Right ventricle myocardium inferior (tissue), 1 donor: Measurements from ENCODE around the gene UTP14C. TPM values are rescaled to one million over a fixed set of nuclear protein-coding genes. Genes with fewer than 3 reads are reported as not detected.

Experiments used
- ATAC-seq: fragments of 200-7000 bp; cut with Tn5 transposase; one replicate; pipeline ENCODE4 v1.9.1; 2020; ENCODE audit warnings: mild to moderate bottlenecking, moderate library complexity
- DNase-seq: peaks from one replicate; pipeline ENCODE4 v3.0.0; 2021; ENCODE audit errors: missing footprints
- intact Hi-C: fragments of 100-400 bp; cut with DNase I; formaldehyde crosslinking; loops from one replicate; pipeline ENCODE4 v1.11.0; 2022
- total RNA-seq: library from RNA; stranded (reverse); fragmentation: NEBNext Ultra II Directional; extraction: Animal tissue kit (Norgen Biotek cat#: 25700); gene quantifications from one replicate; pipeline ENCODE4 v1.2.1, GENCODE V29; 2021
- donor health status: DM: no; HTN: yes; CAD: no; lungs with severe emphysema.

The UTP14C gene
- total RNA-seq, 1 donor from 2014 or later, result 9.6 TPM

DNA sequence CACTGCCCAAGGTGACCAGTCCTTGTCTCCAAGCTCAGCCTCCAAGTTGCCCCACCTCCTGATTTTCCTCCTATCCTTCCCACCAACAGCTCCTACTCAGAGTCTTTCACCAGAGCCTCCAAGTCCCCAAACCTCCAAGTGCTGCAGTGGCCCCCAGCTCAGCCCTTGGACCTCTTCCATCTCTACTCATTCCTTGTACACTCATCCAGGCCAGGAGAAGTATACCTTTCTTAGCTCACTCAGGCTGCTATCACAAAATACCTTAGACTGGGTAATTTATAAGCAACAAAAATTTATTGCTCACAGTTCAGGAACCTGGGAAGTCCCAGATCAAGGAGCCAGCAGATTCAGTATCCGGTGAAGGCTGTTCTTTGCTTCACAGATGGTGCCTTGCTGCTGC, 24.6 kb upstream of the UTP14C start:
- DNase-seq (no peak), ATAC-seq (no peak)
- intact Hi-C loops, result loop anchor here (10.0 kb wide), 2 partner anchors 105 to 185 kb away; no protein-coding TSS in a partner anchor

DNA sequence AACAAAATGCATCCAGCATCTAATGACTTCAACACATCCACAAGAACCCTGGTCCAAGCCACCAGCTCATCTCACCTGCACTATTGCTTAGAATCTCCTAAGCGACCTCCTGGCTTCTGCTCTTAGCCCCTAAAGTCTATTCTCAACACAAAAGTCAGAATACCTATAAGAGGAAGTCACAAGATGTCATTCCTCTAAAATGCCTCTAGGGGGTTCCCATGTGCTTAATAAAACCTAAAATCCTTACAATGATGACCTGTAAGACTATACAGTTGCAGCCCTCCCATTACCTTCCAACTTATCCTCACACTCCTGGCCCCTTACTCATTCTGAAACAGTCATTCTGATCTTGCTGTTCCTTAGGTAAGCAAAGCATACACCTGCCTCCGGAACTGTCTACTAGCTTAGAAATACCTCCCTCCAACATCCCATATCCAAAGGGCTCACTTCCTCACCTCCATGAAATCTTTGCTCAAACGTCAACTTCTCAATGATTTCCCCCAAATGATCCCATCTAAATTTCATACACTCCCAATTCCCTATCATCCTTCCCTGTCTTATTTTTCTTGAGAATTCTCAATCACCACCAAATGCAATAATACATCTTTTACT, 23.3 kb upstream of the UTP14C start:
- DNase-seq (no peak), ATAC-seq (no peak)
- intact Hi-C loops, result loop anchor here (1.0 to 10.0 kb wide), 2 partner anchors 106 to 126 kb away; no protein-coding TSS in a partner anchor

DNA sequence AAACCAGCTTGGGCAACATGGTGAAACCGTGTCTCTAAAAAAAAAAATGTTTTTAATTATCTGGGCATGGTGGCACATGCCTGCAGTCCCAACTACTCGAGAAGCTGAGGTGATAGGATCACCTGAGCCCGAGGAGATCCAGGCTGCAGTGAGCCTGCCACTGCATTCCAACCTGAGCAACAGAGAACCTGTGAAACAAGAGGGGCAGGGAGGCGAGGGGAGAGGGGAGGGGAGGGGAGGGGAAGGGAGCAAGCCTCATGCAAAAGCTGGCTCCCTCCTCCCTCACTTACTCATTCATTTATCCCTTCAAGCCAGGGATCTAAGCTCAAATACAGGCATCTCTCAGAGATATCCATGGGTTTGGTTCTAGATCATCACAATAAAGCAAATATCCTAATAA, 22.1 kb upstream of the UTP14C start:
- DNase-seq, result no peak
- no peak for ATAC-seq
- intact Hi-C loops, result loop anchor here (10.0 kb wide), 1 partner anchor 108 kb away; no protein-coding TSS in a partner anchor

DNA sequence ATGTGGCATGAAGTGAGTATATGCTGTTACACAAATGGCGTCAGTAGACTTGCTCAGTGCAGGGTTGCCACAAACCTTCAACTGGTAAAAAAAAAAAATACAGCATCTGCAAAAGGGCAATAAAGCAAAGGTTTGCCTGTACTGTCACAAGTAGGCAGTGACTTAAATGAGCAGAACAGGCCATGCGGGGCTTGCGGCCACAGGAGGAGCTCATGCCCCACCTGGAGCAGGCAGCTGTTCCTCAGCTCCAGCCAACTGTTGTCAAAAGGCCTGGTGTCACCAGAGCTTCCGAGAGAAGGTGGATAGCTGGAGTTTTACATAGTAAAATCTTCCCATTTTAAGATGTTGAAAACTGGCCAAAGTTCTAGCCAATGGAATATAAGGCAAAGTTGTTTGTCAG, 20.9 kb upstream of the UTP14C start:
- ATAC-seq, result no peak
- DNase-seq, result no peak
- intact Hi-C loops, result loop anchor here (10.0 kb wide), 1 partner anchor 109 kb away; no protein-coding TSS in a partner anchor

DNA sequence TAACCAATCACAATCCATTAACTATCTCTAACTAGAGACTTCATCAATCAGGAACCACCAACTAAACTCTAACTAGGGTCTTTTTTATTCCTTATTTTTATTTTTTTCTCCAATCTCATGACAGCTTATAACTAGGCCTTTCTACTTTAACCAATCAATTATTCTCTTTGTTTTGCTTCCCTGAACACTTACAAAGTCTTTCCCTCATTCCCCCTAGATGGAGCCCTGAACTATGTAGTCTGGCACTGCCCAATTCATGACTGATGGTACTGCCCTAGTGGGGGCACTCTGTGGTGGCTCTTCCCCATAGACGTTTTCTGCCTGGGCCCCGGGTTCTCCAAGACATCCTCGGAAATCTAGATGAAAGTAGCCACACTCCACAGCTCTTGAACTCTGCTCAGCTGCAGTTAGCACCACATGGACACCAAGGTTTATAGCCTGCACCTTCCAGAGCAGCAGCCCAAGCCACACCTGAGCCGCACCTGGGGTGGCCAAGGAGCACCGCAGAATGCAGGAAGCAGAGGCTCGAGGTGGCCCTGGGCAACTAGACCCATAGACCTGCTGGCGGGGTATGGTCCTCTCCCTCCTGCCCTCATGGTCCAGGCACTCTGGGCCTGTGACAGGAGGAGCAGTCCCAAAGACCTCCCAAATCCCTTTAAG, 19.9 kb upstream of the UTP14C start:
- no peak for DNase-seq
- intact Hi-C loops, result loop anchor here (10.0 kb wide), 1 partner anchor 110 kb away; no protein-coding TSS in a partner anchor
- ATAC-seq, result no peak

DNA sequence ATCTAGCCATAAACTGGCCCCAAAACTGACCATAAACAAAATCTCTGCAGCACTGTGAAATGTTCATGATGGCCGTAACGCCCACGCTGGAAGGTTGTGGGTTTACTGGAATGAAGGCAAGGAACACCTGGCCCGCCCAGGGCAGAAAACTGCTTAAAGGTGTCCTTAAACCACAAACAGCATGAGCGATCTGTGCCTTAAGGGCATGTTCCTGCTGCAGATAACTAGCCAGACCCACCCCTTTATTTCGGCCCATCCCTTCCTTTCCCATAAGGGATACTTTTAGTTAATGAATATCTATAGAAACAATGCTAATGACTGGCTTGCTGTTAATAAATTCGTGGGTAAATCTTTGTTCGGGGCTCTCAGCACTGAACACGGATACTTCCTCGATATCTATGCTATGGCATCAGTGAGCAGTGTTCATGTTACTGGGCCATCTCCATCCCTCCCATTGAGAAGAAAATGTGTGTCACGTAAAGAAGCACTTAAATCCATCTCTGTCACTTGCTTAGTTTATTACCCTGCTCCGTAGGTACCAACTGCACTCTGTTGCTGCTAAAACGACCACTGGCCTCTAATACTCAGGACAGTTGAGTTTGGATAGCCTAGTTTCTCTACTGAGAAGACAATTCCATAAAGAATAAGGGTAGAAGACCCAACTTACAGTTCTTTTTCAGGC, 18.5 kb upstream of the UTP14C start:
- no peak for DNase-seq
- intact Hi-C loops, result loop anchor here (10.0 kb wide), 1 partner anchor 111 kb away; no protein-coding TSS in a partner anchor
- ATAC-seq, result no peak

DNA sequence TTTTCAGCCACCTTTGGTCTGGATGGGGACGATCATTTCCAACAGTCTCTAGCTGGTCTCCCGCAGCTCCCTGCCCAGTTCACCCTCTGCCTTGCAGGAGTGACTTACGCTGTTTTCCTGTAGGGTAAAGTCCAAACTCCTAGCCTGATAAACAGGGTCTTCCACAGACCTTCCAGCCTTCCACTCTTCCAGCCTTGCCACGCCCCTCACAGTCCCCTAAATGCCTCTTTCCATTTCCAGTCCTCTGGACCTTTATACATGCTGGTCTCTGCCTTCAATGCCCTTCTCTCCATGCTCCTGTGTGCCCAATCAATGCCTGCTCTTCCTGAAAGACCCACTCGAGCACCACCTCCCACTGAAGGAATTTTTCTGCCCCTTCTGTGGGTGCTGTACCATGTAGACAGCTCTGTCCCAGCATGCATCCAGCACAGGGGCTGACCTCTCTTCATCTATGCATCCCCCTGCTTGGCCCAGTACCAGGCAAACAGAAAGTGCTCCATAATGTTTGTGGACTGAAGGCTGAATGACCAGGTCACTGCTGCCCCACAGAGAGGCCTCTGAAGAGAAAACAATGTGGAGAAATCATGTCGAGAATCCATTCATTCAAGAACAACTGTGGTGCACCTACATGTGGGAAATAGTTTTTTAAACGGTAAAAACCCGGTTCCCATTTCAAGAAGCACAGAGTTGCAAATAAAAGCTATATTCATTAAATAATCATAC, 17.8 kb upstream of the UTP14C start:
- DNase-seq (no peak), ATAC-seq (no peak)
- intact Hi-C loops, result loop anchor here (10.0 kb wide), 1 partner anchor 112 kb away; no protein-coding TSS in a partner anchor

DNA sequence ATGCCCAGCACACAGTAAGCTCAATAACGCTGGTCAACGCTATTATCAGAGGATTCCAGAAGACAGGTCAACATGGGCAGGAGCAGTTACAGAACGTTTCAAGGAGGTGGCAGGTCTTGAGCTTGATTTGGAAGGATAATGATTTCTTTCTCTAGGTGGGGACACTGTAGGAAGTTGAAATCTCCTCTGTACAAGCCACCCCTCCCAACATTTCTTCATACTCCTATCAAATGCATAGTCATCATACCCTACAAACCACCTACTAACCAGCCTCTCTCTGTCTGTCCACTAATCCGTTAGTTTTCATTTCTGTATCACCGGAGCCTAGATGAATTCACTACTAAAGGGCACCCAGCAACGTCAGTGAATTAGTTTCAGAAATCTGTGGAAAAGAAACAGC, 14.5 kb upstream of the UTP14C start:
- ATAC-seq (no peak), DNase-seq (no peak)
- intact Hi-C loops, result loop anchor here (5.0 to 10.0 kb wide), 2 partner anchors 115 to 417 kb away; no protein-coding TSS in a partner anchor

DNA sequence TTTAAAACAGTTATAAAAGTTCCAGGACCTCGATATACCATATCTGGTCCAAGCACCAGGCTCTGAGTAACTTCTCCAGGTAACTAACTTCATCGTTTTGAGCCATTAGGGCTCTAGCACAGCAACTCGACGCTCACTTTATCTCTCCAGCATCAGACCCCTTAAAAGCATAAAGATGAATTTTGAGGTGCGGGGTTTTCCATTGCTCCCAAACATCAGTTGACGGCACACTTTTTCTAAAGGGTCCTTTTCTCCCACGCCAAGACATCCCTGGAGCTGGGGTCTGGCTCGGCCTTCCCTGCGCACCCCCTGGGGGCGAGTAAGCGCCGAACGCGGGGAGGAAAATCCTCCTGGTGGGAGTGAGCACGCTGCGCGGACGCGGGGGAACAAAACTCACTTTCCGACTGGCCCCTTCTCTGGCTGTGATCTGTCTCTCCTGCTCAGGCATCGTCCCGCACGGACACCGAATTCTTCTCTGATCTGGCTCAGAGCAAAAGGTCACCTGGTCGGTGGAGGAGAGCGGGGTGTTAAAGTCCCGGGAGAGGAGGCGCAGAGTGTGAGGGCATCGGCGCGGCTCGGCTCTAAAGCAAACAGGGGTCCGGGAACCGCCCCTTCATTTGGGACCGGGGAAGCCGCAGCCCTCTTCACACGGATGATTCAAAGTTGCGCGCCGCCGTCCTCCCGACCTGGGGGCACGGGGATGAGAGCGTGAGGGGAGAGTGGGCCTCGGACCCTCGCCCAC, 13.4 kb upstream of the UTP14C start, which contains the start of gene ATP7B:
Gene ATP7B, minus strand, starts transcription at position 561 of the 742 bp plus-strand sequence. Its CDS starts 113 bp downstream, at position 448.
- DNase-seq (no peak), ATAC-seq (peak; percentile 20)
- intact Hi-C loops, result loop anchor here (5.0 kb wide), 1 partner anchor 416 kb away; no protein-coding TSS in a partner anchor

DNA sequence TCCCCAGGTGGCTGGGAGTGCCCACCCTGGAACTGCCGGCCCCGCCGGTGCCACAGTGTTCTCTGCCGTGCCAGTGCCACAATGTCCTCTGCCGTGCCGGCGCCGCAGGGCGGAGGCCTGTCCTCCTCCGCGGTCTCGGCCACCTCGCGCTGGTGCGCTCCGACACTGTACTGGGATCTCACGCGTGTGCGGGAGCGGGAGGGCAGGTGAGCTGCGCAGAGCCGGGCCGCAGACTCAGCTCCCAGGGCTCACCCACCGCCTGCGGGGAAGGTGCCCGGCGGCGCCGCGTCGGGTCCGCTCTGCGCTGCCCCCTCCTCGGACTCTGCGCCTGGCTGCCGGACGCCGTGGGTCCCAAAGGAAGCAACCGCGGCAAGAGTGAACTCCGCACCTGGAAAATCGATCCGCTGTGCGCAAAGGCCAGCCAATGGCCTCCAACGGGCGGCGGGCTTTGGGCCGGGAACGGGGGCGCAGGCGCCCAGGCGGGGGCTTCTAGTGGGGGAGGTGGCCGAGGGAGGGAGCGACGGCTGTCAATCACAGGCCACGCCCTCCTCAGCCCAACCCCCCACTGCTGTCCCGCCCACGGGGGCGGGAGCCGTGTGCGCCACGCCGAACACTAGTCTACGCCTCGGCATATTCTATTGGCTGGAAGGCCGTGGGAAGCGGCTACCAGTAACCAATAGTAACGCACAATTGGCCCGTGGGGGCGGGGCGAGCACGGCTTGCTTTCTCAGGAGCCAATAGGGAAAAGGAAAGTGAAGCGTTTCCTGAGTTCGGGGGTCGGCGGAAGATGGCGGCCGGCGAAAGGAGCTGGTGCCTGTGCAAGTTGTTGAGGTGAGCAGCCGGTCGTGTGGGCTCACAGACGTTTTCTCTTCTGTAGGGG, 12.6 kb upstream of the UTP14C start, which contains the start of gene ALG11:
Gene ALG11, plus strand, starts transcription at position 767 of the 880 bp plus-strand sequence. Its CDS starts 21 bp downstream, at position 788.
- intact Hi-C loops, result loop anchor here (5.0 kb wide), 1 partner anchor 415 kb away; no protein-coding TSS in a partner anchor
- DNase-seq (peak; percentile 99), ATAC-seq (peak; percentile 100)

DNA sequence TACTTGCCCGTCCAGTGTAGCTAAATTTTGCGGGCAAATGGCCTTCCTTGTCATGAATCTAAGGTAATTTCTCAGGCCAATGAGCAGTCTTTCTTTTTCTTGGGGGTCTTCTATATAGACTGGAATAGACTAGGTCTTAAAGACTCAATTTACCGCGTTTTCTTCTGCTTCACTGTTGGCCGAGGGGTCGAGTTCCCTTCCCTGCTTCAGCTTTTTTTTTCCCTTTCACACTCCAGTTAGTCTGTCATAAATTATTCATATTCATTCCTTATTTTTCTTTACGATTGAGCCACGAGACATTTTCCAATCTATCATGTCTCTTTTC, 12.0 kb upstream of the UTP14C start:
- DNase-seq (no peak), ATAC-seq (no peak)
- intact Hi-C loops, result loop anchor here (5.0 kb wide), 1 partner anchor 415 kb away; no protein-coding TSS in a partner anchor

DNA sequence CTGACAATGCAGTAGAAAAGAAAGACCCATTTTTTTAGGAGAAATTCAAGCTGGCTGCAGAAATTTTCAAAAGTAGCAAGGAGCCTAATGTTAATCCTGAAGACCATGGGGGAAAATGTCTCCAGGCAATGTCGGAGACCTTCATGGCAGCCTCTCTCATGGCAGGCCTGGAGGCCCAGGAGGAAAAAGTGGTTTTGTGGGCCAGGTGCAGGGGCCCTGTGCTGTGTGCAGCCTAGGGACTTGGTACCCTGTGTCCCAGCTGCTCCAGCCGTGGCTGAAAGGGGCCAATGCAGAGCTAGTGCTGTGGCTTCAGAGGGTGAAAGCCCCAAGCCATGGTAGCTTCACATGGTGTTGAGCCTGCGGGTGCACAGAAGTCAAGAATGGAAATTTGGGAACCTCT, 8.2 kb upstream of the UTP14C start:
- ATAC-seq (no peak), DNase-seq (no peak)
- intact Hi-C loops, result no loop called here

DNA sequence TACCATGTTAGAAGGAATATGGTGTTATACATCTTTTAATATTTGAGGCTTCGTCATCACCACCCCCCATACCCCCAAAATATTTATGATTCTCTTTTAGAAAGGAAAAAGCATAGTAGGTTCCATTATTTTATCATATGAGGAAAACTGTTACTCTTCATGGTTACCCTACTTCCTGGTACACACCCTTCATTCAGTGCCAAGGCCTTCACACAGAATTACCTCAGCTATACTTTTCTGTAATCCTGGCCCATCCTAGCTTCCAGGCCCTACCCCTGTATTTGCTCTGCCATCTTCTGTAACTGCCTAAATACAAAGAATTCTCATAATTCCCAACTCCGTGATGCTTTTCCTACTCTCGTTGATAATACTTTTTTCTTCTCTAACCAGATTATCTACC, 4.3 kb upstream of the UTP14C start:
- ATAC-seq, result no peak
- intact Hi-C loops, result no loop called here

DNA sequence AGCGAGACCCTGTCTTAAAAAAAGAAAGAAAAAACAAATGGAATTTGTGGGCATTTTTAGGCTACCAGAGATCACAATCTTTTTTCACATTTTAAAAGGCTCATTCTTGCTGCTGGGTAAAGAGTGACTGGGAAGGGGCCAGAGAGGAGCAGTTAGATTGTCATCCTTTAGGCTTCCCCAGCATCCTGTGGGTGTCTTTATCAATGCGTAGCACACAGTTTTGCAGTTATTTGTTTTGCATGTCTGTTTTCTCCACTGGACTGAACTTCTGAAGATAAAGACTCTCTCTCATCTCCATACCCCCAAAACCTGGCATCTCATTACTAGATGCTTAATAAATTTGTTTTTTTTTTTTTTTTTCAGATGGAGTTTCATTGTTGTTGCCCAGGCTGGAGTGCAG, 2.1 kb upstream of the UTP14C start:
- DNase-seq (no peak), ATAC-seq (no peak)
- intact Hi-C loops, result no loop called here

More for the DNA sequence above, 4.3 kb upstream of the UTP14C start:
- DNase-seq, result no peak

DNA sequence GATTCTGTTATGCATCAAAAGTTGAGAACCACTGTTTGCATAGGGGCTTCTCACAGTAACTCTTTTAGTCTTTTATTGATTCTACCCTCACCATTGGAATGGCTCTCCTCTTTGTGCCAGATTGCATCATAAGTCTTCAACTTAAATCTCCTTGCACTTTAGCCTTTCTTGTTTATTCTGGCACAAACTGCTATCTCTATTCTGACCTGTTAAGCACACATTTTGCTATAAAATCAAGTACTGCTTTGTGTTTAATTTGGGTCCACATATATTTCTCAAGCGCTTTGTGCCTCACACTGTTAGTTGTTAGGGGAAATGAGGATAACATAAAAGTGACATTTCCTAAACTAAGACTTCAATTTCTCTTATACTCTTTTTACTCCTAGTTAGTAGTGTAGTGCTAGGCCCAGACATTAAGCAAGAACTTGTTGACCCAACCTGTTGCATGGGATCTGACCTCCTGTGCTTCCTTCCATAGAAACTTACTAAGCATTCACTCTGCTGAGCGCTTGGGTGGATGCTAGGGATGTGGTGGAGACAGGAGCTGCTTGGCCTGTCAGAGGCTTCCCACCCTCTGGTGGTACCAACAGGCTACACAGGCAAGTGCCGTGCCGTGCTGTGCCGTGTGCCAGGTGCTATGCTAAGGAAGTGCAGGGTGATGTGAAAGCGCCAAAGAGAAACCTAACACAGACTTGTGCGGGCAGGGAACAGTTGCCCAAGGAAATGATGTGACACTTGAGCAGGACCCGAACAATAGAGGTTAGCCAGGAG, 1.2 kb downstream of the UTP14C start:
- intact Hi-C loops, result no loop called here
- ATAC-seq (no peak), DNase-seq (no peak)

DNA sequence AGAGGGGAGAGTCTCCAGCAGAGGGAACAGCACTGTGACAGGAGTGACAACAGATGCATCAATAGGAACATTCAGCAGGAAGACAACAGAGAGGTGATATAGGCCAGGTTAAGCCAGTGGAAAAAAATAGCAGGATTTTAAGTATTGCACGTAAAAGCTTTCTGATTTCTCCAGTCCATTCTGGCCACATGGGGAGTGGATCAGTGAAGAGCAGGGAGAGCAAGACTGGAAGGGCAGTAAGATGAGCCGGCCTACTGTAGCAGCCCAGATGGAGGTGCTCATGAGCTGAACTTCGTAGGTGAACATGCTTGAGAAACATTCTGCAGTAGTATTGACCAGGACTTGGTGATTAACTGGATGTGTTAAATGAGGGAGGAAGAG, 1.7 kb downstream of the UTP14C start:
- intact Hi-C loops, result no loop called here
- ATAC-seq (no peak), DNase-seq (no peak)
